H4 (cell line): Measurements from ENCODE around the gene EIF4E2. TPM values are rescaled to one million over a fixed set of nuclear protein-coding genes. Genes with fewer than 3 reads are reported as not detected.

ENCODE experiments used
- DNase-seq: peaks from one replicate; pipeline ENCODE4 v3.0.0-alpha.2; 2015; ENCODE audit warnings: low spot score
- total RNA-seq: library from RNA; depleted of rRNA; stranded (reverse); fragments of >200 nt; shearing (Covaris generic); gene quantifications from 2 replicates; pipeline ENCODE4 v1.2.3, GENCODE V29; 2014; rRNA removed

EIF4E2 gene, protein sequence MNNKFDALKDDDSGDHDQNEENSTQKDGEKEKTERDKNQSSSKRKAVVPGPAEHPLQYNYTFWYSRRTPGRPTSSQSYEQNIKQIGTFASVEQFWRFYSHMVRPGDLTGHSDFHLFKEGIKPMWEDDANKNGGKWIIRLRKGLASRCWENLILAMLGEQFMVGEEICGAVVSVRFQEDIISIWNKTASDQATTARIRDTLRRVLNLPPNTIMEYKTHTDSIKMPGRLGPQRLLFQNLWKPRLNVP
- 97.7 and 277 TPM in 2 replicates for total RNA-seq

DNA sequence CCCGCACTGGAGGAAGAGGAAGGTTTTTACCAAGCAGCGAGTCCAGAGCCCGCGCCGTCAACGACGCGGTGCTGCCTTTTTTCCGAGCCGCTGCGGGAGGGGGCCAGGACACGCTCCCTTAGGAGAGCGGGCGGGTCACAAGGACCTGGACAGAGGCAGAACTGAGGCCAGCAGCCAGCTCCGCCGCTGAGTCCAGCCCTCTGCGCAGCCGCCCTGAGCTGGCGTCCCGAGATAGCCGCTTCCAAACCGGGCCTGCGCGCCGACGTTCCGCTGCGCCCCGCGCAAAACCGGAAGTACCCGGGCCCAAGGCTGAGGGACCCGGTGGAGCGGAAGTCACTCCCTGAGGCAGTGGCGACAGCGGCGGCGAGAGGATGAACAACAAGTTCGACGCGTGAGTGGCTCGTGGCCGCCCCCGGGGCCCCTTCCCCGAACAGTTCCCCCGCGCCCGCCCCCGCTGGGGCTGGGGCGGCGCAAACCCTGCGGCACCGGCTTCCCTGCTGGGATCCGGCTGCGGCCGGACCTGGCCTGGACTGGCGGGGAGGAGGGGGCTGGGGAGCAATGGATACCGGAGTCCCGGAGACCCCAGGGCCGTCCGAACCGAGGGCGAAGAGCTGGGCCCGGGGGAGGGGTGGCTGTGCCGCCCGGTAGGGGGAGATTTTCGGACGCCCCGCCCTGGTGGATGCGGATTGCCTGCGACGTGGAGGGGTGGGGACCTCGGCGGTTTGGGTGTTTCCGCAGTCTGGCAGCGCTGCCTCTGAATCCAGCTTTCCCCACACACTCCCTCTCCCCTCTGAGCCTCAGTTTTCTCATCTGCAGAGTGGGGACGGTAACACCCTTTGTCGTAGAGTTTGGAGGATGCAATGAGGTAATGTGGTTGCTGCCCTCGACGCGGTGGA, at the start of gene EIF4E2, which contains the start of gene TIGD1:
EIF4E2 (plus strand) TSS at position 336 of the 896 bp plus-strand sequence; CDS start at position 372, 36 bp downstream.
TIGD1 (minus strand) TSS at position 204 of the 896 bp plus-strand sequence. CDS start 675 bp downstream, outside the sequence.
- peak; percentile 93 for DNase-seq

DNA sequence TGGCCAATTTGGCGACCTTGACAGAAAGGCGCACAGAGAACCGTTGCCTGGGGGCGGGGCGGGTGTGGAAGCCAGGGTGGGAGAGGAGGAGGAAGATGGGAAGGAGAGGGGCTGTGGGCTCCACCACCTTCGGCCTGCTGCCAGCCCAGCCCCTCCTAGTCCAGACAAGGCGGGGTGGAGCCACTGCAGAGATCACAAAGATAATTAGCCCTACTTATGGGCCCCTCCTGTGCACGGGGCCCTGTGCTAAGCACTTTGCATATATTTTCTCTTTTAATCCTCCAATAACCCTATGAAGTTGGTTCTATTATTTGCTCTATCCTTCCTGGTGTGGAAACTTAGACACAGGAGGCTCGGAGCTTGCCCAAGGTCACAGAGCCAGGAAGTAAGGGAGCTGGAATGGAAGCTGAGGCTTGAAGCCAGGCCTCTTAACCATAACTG, 49.1 kb upstream of the EIF4E2 start:
- no peak for DNase-seq

DNA sequence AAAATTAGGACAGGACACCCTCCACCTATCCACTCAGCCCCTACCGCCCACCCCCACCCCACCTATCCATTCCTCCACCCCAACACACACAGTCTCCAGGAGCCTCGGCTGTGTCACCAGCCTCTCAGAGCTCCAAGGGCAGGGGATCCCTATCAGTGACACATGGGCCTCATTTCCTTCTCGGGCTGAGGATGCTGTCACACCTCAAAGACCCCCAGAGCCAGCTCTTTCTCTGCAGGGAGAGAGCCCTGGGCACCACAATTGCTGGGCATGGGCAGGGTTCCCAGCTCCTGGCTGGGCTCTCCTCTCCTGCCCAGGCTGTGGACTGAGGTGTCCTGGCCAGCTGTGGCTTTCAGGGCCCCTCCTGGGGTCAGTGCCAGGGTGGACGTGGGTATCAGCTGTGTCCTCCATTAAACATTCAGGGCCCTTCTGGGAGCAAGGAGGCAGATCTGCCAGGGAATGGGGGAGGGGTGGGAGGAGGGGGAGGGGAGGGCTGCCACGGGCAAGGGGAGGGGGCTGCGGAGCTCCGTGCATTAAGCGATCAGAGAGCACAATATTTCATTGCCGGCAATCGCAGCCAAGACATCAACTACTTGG, 48.6 kb upstream of the EIF4E2 start:
- no peak for DNase-seq

DNA sequence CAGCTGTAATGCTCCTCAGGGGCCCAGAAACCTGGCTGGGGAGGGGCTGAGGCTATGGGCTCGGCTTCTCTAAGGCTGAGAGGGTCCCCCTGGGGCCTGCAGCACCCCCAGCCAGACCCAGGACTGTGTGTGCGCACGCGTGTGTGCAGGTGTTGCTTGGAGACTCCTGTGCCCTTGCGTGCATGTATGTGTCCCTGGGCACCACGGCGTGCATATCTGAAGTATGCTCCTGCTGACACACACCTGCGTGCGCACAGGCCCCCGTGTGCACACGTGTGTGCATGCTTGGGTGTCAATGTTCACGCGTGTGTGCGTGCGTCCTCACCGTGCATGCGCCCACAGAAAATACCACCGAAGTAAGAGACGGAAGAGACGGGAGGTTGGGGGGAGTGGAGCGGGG, 48.0 kb upstream of the EIF4E2 start:
- no peak for DNase-seq

DNA sequence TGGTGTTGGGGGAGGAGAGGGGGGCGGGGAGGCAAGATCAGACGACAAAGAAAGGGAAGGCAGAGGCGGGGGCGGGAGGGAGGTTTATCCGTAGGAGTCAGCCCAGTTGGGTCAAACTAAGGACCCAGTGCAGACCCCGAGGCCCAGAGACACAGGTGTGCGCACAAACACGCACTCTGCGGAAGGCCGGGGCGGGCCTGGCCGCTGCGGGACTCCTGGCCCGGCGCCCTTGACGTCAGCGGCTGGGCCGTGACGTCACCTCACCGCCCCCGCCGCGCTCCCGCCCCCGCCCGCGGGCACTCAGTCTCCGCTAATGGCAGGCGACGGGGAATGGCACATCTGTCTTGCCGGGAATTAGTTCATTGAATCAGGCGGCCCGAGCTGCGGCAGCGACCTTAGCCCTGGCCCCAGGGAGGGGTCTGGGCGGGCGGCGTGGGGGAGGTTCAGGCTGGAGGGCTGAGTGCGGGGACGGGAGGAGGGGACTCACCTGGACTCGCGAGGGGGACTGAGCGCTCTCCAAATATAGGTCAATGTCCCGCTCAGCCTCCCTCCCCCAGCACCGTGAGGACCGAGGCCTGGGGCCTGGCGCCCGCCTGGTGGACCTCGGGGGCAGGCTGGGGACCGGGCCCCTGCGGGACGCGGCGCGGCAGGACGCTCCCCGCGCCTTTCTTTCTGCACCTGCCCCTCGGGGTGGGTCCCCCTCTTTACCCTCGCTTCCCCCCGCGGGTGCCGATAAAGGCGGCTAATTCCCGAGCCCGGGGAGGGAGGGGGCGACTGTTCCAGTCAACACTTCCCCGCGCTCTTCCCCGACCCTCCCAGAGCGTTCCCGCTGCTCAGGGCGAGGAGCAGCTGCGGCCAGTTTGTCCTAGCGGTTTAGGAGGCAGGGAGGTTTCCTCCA, 47.3 kb upstream of the EIF4E2 start:
- DNase-seq: no peak

DNA sequence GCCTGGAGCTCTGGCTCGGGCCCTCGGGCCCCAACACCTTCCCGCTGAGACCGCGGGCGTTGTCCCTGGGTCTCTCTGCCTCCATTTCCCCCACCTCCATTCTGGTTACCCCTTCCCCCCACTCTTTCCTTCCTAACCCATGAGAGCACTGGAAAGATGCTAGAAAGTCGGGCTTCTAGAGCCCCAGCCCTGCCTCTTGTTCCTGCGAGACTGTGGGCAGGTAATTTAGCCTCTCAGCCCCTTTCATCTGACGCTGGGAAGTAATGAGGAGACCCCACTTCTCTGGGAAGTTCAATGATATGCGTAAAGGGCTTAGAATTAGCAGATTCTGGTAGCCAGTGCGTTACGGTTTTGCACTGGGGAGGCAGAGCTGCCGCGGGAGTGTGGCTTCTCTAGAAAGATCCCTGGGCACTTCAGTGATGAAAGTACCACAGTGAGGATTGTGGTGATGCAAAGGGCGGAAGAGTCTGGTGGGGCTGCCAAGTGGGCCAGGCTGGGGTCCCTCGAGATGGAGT, 46.6 kb upstream of the EIF4E2 start:
- DNase-seq: no peak

DNA sequence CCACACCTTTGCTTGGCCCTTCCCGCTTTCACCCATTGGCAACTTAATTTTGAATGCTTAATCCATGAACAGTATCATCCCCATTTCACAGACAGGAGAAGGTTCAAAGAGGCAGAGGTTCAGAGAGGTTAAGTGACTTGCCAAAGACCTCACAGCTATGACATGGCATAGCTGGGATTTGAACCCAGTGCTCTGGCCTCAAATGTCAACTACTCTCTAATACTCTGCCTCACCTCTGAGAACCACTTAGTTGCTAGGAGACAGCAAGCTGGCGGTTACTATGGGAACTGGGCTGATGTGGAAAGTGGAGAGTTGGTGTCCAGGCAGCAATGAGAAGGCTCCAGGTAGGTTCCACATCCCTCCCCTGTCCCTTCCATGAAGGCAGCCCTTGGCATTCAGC, 46.1 kb upstream of the EIF4E2 start:
- no peak for DNase-seq

DNA sequence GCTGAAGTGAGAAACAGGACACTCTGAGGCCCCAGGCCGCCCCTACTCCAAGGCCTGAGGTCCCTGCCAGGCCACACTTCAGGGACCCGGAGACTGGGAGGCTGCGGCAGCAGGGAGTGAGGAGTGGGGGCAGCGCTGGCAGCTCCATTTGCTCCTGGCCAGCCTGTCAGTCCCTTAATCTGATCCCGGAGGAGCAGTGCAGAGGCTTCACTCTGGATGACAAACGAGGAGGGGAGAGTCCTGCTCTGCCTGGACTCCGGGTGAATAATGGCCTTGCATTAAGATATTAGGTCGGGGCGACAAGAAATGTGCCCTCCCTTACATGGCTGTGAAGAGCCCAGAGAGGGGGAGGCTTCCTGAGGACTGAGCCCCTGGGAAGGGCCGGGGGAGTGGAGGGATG, 44.6 kb upstream of the EIF4E2 start:
- DNase-seq: no peak

DNA sequence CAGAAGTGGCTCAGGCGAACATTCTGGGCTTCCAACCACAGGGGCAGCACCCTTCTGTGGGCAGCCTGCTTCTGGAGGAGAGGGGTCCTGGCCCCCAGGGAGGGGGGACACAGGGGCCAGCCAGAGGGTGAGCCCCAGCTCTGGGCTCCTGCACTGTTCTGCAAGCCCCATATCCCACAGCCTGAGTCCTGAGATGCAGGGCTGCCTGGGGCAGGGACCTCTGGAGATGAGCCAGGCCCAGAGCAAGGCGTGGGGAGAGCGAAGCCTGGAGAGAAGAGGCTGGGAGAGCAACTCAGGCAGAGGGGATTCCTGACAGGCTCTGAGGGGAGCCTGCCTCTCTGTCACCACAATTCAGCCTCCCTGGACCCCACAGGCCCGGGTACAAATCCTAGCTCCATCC, 43.8 kb upstream of the EIF4E2 start:
- DNase-seq: no peak

DNA sequence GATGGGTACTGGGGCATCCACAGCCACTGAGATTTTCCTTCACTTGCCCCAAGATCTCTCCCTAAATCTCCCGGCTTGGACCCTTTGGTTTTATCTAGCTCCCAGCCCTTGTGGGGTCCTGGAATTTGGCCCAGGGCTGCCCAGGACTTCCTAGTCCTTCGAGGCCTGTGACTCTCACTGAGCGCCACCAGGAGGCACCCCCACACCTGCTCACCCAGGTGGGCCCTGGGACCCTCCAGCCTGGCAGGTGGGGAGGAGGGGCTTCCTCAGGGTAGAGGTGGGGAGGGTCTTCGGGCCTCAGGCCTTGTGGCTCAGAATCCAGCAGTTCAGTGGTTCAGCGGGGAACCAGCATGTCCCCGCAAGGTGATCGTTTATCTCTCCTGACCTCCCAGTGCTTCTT, 42.2 kb upstream of the EIF4E2 start:
- DNase-seq: no peak

DNA sequence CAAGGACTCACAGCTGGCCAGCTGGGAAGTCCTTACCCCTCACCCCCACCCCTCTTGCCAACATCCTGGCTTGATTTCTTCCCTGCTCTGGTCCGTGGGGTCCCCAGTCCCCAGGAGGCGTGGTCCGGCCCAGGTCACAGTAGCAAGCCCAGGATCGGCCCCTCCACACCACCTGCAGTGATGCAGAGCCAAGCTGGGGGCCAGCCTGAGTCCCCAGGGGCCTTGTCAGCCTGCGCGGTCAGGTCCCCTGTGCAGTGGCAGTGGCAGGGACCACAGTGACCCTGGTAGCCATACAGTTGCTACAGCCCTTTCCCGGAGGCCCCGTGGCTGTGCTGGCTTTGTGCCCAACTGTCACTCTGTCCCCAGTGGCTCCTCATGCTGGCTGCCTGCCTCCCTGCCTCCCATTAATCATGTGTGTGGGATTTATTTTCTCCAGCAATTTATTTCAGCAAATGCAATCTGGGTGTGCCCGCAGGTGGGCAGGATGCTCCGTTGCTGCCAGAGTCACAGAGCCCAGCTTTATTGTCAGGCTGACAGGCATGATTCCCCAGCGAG, 39.1 kb upstream of the EIF4E2 start:
- DNase-seq: no peak

DNA sequence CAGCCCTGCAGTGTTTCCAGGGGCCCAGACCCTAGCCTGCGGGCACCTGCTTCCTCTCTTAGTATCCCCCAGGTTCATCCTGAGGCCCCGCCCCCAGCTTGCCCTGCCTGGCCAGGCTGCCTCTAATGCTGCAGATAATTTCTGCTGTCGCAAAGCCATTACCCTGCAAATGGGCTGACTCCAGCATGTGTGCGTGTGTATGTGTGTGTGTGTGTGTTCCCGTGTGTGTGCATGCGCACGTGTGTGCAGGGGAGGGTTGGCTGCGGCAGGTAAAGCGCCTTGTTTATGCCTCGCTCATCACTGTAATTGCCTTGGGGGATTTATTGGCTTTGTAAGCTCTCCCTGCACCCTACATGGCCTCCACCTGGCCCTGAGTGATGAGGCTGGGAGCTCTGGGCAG, 37.9 kb upstream of the EIF4E2 start:
- DNase-seq: no peak

DNA sequence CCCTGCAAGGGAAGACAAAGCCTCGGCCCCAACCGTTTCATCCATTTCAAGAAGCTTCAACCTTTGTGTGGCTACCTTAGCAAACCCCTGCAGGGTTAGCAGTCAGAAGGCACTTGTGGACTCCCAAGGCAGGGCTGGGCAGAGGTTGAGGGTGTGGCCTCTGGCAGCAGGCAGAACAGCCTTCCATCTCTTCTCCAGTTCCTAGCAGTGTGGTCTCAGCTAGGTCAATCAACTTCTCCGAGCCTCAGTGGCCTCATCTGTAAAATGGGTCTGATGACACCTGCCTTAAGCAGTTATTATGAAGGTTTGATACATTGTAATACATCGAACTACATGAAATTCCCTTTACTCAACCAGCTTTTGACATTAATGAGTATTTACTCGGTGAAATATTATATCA, 37.1 kb upstream of the EIF4E2 start:
- no peak for DNase-seq

DNA sequence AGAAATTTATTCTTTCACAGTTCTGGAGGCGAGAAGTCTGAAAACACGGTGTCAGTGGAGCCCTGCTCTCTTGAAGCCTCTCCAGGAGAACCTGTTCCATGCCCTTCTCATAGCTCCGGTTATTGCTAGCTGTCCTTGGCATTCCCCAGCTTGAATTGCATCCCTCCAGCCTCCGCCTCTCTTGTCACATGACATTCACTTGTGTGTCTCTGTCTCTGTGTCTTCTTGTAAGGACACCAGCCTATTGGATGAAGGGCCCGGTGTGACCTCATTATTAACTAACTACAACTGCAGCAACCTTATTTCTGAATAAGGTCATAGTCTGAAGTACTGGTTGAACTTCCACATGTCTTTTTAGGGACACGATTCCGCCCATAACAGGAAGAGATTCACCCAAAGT, 34.9 kb upstream of the EIF4E2 start:
- no peak for DNase-seq

DNA sequence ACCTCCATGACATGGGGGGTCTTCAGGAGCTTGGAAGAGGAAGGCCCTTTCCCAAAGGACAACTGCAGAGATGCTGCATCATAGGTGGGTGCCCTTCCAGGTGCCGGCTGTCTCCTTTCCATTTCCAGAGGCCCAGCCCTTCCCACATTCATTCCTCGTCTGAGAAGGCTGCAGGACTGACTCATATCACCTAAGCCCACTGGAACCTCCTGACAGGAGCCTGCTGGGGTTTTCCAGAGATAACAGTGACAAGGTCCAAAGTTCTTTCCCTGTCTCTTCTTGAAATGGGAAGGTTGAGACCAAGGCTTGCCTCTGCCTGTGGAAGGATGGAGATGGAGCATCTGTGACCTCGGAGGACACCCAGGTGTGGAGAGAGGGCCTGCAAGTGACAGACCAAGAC, 33.9 kb upstream of the EIF4E2 start:
- no peak for DNase-seq

DNA sequence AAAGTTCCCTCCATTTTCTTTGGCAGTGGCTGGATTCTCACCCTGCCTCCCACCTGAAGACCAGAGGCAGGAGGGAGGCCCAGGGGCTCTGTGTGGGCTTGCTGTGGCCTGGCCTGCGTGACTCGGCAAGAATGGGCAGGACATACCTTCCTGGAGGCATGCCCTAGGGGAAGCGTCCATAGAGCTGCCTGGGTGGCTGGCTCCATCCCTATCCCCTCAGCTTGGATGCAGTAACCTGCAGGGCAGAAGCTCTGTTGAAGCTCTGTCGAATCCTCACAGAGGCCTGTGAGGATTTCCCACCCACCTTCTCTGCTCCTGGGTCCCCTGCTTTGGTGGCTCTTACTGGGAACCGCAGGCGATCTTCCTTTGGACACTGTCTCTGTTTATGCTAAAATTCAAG, 31.6 kb upstream of the EIF4E2 start:
- no peak for DNase-seq

DNA sequence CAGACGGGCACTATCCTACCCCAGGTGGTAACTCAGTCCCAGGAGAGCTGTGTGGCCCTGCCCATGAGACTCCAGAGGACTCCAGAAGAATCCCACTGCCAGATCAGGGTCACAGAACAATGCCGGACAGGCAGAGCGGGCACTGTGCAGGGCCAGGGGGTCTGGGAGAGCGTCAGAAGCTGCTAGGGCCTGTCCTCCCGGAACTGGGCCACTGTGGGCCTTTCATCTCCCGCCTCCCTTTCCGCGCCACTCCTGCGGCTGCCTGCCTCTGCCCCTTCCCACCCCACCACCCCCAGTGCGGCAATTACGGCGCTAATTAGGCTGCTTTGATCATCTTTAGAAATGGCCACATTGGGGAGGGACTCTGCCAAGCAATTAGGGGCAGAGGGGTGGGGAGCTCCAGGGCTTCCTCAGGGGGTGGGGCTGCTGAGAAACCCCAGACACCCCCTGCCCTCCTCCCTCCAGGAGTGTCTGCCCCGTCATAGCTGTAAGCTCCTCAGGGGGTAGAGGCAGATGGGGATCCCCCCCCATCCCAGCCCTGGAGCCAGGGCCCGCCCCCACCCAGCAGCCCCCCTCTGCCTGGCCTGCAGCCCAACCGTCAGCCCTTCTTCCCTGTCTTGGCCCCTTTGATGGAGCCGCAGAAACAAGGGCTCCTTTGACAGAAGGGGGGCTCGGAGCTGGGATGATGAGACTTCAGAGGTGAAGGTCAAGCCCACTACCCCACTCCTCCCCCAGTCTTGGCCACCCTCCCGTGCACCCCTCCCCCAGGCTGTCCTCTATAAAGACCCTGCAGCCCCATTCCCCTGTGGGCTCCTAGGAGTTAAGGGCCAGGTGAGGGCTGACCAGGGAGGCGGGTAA, 30.7 kb upstream of the EIF4E2 start, which contains the start of gene PRSS56:
PRSS56 (plus strand) TSS at position 808 of the 858 bp plus-strand sequence. CDS start 211 bp downstream, outside the sequence.
- DNase-seq: no peak

DNA sequence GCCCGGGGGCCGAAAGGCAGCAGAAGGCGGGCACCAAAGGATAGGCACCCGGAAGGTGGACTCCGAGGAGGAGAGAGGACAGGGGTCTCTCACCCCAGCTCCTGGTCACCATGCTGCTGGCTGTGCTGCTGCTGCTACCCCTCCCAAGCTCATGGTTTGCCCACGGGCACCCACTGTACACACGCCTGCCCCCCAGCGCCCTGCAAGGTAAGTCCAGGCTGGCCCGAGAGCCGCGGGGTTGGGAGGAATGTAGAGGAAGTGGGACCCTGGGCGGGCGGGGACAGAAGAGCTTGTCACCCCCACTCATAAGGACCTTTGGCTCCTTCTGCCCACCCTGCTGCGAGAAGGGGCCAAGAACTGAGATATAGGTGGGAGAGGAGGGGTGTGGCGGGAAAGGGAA, 30.0 kb upstream of the EIF4E2 start:
- DNase-seq: no peak

DNA sequence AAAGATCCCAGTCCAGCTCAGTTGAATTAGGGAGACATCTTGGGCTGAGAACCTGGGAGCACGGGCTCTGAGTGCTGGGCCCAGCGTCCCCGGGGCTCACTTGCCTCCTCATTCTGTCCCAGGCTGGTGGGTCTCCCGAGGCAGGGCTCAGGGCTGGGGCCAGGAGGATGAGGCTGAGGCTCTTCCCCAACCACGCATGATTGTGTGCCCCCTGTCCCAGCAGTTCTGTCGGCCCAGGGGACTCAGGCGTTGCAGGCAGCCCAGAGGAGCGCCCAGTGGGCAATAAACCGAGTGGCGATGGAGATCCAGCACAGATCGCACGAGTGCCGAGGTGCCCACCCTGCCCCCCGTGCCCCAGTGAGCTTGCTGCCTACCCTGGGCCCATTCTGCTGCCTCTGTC, 29.4 kb upstream of the EIF4E2 start:
- no peak for DNase-seq
